MM.1S (cell line): ENCODE measurements around the gene OR2A5.

Experiments
- DNase-seq: peaks from one replicate; pipeline ENCODE4 v3.0.0-alpha.2; 2015
- H2AFZ ChIP-seq: fragments of 300-600 bp; sonication (generic); 2 replicates; pipeline ENCODE4 v1.6.0; 2016; ENCODE audit warnings: antibody characterized with exemption, low read length
- H3F3A ChIP-seq: fragments of 300-600 bp; sonication (generic); 2 replicates; pipeline ENCODE4 v1.6.1; 2016; ENCODE audit warnings: mild to moderate bottlenecking, antibody characterized with exemption, low read length, moderate library complexity, mixed read lengths; ENCODE audit not compliant: insufficient read depth
- H3K27ac ChIP-seq: fragments of 300-600 bp; sonication (generic); 2 replicates; pipeline ENCODE4 v1.5.1; 2016; ENCODE audit warnings: mild to moderate bottlenecking, low read length
- H3K27me3 ChIP-seq: fragments of 300-600 bp; sonication (generic); replicated peaks from 2 replicates; pipeline ENCODE4 v1.6.0; 2016; ENCODE audit warnings: low read length; ENCODE audit not compliant: insufficient read depth
- H3K36me3 ChIP-seq: fragments of 300-600 bp; sonication (generic); replicated peaks from 2 replicates; pipeline ENCODE4 v1.6.1; 2016; ENCODE audit warnings: mild to moderate bottlenecking, low read length, mixed read lengths; ENCODE audit not compliant: insufficient read depth
- H3K4me1 ChIP-seq: fragments of 300-600 bp; sonication (generic); 2 replicates; pipeline ENCODE4 v1.6.1; 2016; ENCODE audit warnings: low read length, mixed read lengths
- H3K4me2 ChIP-seq: fragments of 300-600 bp; sonication (generic); 2 replicates; pipeline ENCODE4 v1.6.0; 2016; ENCODE audit warnings: low read depth, low read length
- H3K4me3 ChIP-seq: fragments of 300-600 bp; sonication (generic); 2 replicates; pipeline ENCODE4 v1.5.1; 2016; ENCODE audit warnings: low read length, mixed read lengths
- H3K79me2 ChIP-seq: fragments of 300-600 bp; sonication (generic); 2 replicates; pipeline ENCODE4 v1.6.1; 2016; ENCODE audit warnings: mixed run types, low read length, mixed read lengths
- H3K9ac ChIP-seq: fragments of 300-600 bp; sonication (generic); 2 replicates; pipeline ENCODE4 v1.6.1; 2016; ENCODE audit warnings: low read length, mixed read lengths
- H3K9me2 ChIP-seq: fragments of 300-600 bp; sonication (generic); replicated peaks from 2 replicates; pipeline ENCODE4 v1.6.1; 2016; ENCODE audit warnings: mild to moderate bottlenecking, low read length, mixed read lengths; ENCODE audit not compliant: insufficient read depth
- H3K9me3 ChIP-seq: fragments of 300-600 bp; sonication (generic); replicated peaks from 2 replicates; pipeline ENCODE4 v1.6.1; 2016; ENCODE audit warnings: mild to moderate bottlenecking, low read length, mixed read lengths; ENCODE audit not compliant: insufficient read depth
- H4K20me1 ChIP-seq: fragments of 300-600 bp; sonication (generic); 2 replicates; pipeline ENCODE4 v1.6.1; 2016; ENCODE audit warnings: mild to moderate bottlenecking, low read length, moderate library complexity, mixed read lengths; ENCODE audit not compliant: insufficient read depth
- EZH2 ChIP-seq: fragments of 300-600 bp; sonication (generic); optimal IDR thresholded peaks from 2 replicates; pipeline ENCODE3; 2017; ENCODE audit warnings: low read depth, mild to moderate bottlenecking, antibody characterized with exemption, low read length, mixed read lengths
- EZH2phosphoT487 ChIP-seq: fragments of 300-600 bp; sonication (generic); IDR thresholded peaks from 2 replicates; pipeline ENCODE4 v1.6.1; 2018; ENCODE audit warnings: antibody characterized with exemption, low read length
- TF ChIP-seq, protein P1 (sequence below): fragments of 300-600 bp; sonication (generic); IDR thresholded peaks from 2 replicates; pipeline ENCODE4 v1.5.1; 2016; ENCODE audit warnings: antibody characterized with exemption, low read length, mixed read lengths

The OR2A5 gene

DNA sequence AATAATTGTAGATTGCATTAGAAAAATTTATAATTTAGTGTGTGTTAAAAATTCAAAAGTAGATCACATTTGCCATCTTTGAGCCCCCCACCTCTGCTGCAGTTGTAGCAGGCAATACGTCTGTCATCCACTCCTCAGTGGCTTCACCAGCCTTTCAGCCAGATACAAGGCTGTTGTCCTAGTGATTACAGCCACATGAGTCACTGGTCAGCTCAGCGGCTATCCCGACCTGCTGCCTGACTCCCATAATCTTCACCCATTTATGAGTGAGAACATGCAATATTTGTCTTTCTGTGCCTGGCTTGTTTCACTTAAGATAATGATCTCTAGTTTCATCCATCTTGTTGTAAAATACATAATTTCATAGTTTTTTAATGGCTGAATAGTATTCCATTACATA, 9.2 kb downstream of the OR2A5 start:
- Histone ChIP-seq H3K79me2 (no peaks in the 10 kb centered on the region), H3K9me3 (no peaks in the 10 kb centered on the region), H3F3A (no peaks in the 10 kb centered on the region), H2AFZ (no peak overlapping the region), H4K20me1 (no peaks in the 10 kb centered on the region), H3K36me3 (no peaks in the 10 kb centered on the region), H3K27ac (no peak overlapping the region), H3K27me3 (no peaks in the 10 kb centered on the region), H3K9ac (no peak overlapping the region), H3K4me2 (no peak overlapping the region), H3K4me3 (no peak overlapping the region), H3K9me2 (no peaks in the 10 kb centered on the region), H3K4me1 (no peaks in the 10 kb centered on the region)
- DNase-seq: no peak
- TF ChIP-seq, protein P1, sequence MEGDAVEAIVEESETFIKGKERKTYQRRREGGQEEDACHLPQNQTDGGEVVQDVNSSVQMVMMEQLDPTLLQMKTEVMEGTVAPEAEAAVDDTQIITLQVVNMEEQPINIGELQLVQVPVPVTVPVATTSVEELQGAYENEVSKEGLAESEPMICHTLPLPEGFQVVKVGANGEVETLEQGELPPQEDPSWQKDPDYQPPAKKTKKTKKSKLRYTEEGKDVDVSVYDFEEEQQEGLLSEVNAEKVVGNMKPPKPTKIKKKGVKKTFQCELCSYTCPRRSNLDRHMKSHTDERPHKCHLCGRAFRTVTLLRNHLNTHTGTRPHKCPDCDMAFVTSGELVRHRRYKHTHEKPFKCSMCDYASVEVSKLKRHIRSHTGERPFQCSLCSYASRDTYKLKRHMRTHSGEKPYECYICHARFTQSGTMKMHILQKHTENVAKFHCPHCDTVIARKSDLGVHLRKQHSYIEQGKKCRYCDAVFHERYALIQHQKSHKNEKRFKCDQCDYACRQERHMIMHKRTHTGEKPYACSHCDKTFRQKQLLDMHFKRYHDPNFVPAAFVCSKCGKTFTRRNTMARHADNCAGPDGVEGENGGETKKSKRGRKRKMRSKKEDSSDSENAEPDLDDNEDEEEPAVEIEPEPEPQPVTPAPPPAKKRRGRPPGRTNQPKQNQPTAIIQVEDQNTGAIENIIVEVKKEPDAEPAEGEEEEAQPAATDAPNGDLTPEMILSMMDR: no peak
- TF ChIP-seq EZH2phosphoT487: no peak
- TF ChIP-seq EZH2: no peak

DNA sequence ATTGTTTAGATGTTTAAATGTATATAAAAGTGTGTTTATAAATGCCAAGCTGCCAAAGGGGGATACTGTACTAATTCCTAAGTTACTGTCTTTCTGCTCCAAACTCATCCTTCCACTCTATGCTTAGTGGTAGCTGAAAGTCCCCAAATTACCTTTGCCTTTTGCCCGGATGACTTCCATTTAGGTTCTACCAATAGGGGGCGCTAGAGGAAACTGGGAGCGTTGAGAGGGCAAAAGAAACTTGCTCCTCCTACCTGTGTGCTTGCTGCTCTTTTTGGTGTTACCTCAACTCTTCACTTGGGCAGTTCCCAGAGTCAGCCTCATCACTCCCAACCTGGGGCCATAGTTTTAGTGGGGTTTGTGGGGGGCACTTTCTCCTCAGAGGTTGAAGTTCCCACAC, 15.0 kb downstream of the OR2A5 start:
- Histone ChIP-seq H3K4me3 (no peak overlapping the region), H3K4me1 (no peaks in the 10 kb centered on the region), H2AFZ (no peak overlapping the region), H4K20me1 (no peaks in the 10 kb centered on the region), H3K27ac (no peak overlapping the region), H3F3A (no peaks in the 10 kb centered on the region), H3K36me3 (no peaks in the 10 kb centered on the region), H3K27me3 (no peaks in the 10 kb centered on the region), H3K79me2 (no peaks in the 10 kb centered on the region), H3K9me3 (no peaks in the 10 kb centered on the region), H3K9ac (no peak overlapping the region), H3K9me2 (no peaks in the 10 kb centered on the region), H3K4me2 (no peak overlapping the region)
- no peak for DNase-seq
- TF ChIP-seq EZH2: no peak
- TF ChIP-seq, protein P1: peak; percentile 51

DNA sequence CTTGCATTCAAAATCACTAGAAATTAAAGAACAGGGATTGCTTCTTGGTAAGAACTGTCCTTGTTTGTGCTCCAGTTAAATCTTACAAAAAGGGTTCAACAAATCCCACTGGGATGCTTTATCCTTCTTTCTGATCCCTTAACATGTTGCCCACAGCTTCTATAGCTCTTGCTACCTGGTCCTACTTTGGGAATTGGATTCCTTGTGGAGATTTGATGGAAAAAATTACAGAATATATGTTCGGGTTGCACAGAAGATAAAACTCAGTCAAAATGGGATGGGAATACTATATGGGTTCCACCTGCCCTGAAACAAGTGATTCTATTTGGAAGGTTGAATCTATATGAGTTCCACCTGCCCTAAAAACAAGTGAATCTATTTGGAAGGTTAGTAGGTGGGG, 20.8 kb downstream of the OR2A5 start, which contains the start of gene OR2A25:
TSS of gene OR2A25 (plus strand) at position 301 of the 400 bp plus-strand sequence. CDS start 4,409 bp downstream, outside the sequence.
- Histone ChIP-seq H3K27me3 (no peaks in the 10 kb centered on the region), H3K27ac (no peak within 1 kb of the TSS), H3K4me1 (no peaks in the 10 kb centered on the region), H3F3A (no peaks in the 10 kb centered on the region), H3K9me2 (no peaks in the 10 kb centered on the region), H3K9me3 (no peaks in the 10 kb centered on the region), H3K79me2 (no peaks in the 10 kb centered on the region), H4K20me1 (no peaks in the 10 kb centered on the region), H3K4me3 (no peak within 1 kb of the TSS), H3K9ac (no peak within 1 kb of the TSS), H2AFZ (no peak within 1 kb of the TSS), H3K4me2 (no peak within 1 kb of the TSS), H3K36me3 (no peaks in the 10 kb centered on the region)
- TF ChIP-seq, protein P1: no peak
- no peak for TF ChIP-seq EZH2phosphoT487
- TF ChIP-seq EZH2: no peak
- DNase-seq: no peak

DNA sequence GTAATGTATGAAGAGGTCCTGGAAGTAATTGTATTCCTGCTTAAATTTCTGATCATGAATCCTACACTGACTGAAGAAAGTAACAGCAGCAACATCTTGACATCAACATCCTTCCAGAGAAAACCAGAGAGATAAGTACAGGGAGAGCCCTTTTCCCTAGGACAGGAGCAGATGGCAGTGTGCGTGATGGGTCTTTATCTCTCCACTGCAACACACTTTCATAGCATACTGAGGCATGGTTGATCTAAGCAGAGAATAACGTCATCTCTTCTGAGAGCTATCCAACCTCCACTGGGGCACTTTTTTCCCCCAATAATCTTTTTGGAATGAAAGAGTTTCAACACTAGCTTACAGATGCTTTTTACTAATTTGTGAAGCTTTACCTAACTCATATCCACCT, 21.2 kb downstream of the OR2A5 start:
- H3K9ac ChIP-seq: no peak overlapping the region
- H3K9me3 ChIP-seq: no peaks in the 10 kb centered on the region
- H3K9me2 ChIP-seq: no peaks in the 10 kb centered on the region
- H3K4me2 ChIP-seq: no peak overlapping the region
- no peak for DNase-seq
- H2AFZ ChIP-seq: no peak overlapping the region
- no peak overlapping the region for H3K27ac ChIP-seq
- no peaks in the 10 kb centered on the region for H3K36me3 ChIP-seq
- H4K20me1 ChIP-seq: no peaks in the 10 kb centered on the region
- H3K79me2 ChIP-seq: no peaks in the 10 kb centered on the region
- H3F3A ChIP-seq: no peaks in the 10 kb centered on the region
- no peak overlapping the region for H3K4me3 ChIP-seq
- no peaks in the 10 kb centered on the region for H3K27me3 ChIP-seq
- no peaks in the 10 kb centered on the region for H3K4me1 ChIP-seq
- TF ChIP-seq EZH2 (no peak), EZH2phosphoT487 (no peak)
- TF ChIP-seq, protein P1: no peak
